Measurements from ENCODE around the gene ARL6IP5. TPM values are rescaled to one million over a fixed set of nuclear protein-coding genes. Genes with fewer than 3 reads are reported as not detected.

The ARL6IP5 gene
- total and polyA plus RNA-seq, 4 donors: 25.1 to 46.0 (median 33.8) TPM

- Histone ChIP-seq H3K27ac (ENCODE audit: low read depth in 1 of 2, low read length in 2 of 2) (no peak overlapping the region), H3K27me3 (ENCODE audit: control insufficient read depth in 4 of 4, insufficient read depth in 4 of 4, low read length in 3 of 4) (no peaks in the 10 kb centered on the region), H3K4me1 (ENCODE audit: control insufficient read depth in 4 of 4, insufficient read depth in 4 of 4, low read length in 3 of 4) (no peaks in the 10 kb centered on the region), H3K9ac (ENCODE audit: low read depth in 1 of 2, low read length in 2 of 2) (no peak overlapping the region), H3K4me3 (ENCODE audit: low read depth in 1 of 3, low read length in 3 of 3) (no peak overlapping the region), H3K9me3 (ENCODE audit: control insufficient read depth in 4 of 4, low read length in 3 of 4) (no peaks in the 10 kb centered on the region), H3K36me3 (ENCODE audit: control insufficient read depth in 4 of 4, insufficient read depth in 3 of 4, low read depth in 1 of 4, low read length in 3 of 4) (no peaks in the 10 kb centered on the region)
- DNase-seq (ENCODE audit: low spot score): no peak
- TF ChIP-seq REST (IDR thresholded peaks at IDR 0.05) (no peak), RAD21 (IDR thresholded peaks at IDR 0.05) (no peak), NR2F2 (IDR thresholded peaks at IDR 0.05) (no peak), JUND (IDR thresholded peaks at IDR 0.05) (no peak), ZBTB33 (IDR thresholded peaks at IDR 0.05) (no peak), GABPA (IDR thresholded peaks at IDR 0.05 in 1 of 2, conservative IDR thresholded peaks at IDR 0.05 in 1 of 2) (no peak), EGR1 (IDR thresholded peaks at IDR 0.05; ENCODE audit: low read depth in 2 of 2) (no peak), FOXA2 (IDR thresholded peaks at IDR 0.05) (no peak), TAF1 (conservative IDR thresholded peaks at IDR 0.05) (no peak), SP1 (IDR thresholded peaks at IDR 0.05) (no peak)
- 92% methylated on average over 3 of the region's 3 CpGs for WGBS
Observed at GRCh38 chr3:69126216-69126615, 41.5 kb downstream of the ARL6IP5 start.

GRCh38 chr3:69126999-69127398 is 42.3 kb downstream of the ARL6IP5 start:
- Histone ChIP-seq H3K27ac (ENCODE audit: low read depth in 1 of 2, low read length in 2 of 2) (no peak overlapping the region), H3K36me3 (ENCODE audit: control insufficient read depth in 4 of 4, insufficient read depth in 3 of 4, low read depth in 1 of 4, low read length in 3 of 4) (no peaks in the 10 kb centered on the region), H3K4me1 (ENCODE audit: control insufficient read depth in 4 of 4, insufficient read depth in 4 of 4, low read length in 3 of 4) (no peaks in the 10 kb centered on the region), H3K4me3 (ENCODE audit: low read depth in 1 of 3, low read length in 3 of 3) (no peak overlapping the region), H3K9ac (ENCODE audit: low read depth in 1 of 2, low read length in 2 of 2) (no peak overlapping the region), H3K9me3 (ENCODE audit: control insufficient read depth in 4 of 4, low read length in 3 of 4) (no peaks in the 10 kb centered on the region), H3K27me3 (ENCODE audit: control insufficient read depth in 4 of 4, insufficient read depth in 4 of 4, low read length in 3 of 4) (no peaks in the 10 kb centered on the region)
- DNase-seq (ENCODE audit: low spot score): no peak
- TF ChIP-seq EGR1 (IDR thresholded peaks at IDR 0.05; ENCODE audit: low read depth in 2 of 2): no peak
- TF ChIP-seq ATF3 (IDR thresholded peaks at IDR 0.05): no peak
- no peak for TF ChIP-seq HNF4G (IDR thresholded peaks at IDR 0.05)
- TF ChIP-seq NR2F2 (IDR thresholded peaks at IDR 0.05): no peak
- TF ChIP-seq REST (IDR thresholded peaks at IDR 0.05): no peak
- WGBS: 70% methylated on average over 2 of the region's 2 CpGs
